Activated naive CD4-positive, alpha-beta T cell treated with anti-CD3 and anti-CD28 coated beads, Interleukin-2, amount 50 U/mL, for 16 hours (primary cell): ENCODE results near the gene KCNC1.

Source experiments
- DNase-seq: peaks from one replicate; pipeline ENCODE4 v3.0.0-alpha.2; 2020

The KCNC1 gene

GRCh38 chr11:17798253-17798652 is 63.7 kb downstream of the KCNC1 start:
- no peak for DNase-seq

- no peak for DNase-seq
Observed at GRCh38 chr11:17798716-17799115, 64.1 kb downstream of the KCNC1 start.

GRCh38 chr11:17799147-17799546 is 64.6 kb downstream of the KCNC1 start:
- no peak for DNase-seq

GRCh38 chr11:17801166-17801565 is 66.6 kb downstream of the KCNC1 start:
- no peak for DNase-seq

GRCh38 chr11:17802491-17802890 is 67.9 kb downstream of the KCNC1 start:
- DNase-seq, result no peak

- no peak for DNase-seq
Observed at GRCh38 chr11:17803754-17804334, 69.3 kb downstream of the KCNC1 start.

GRCh38 chr11:17805043-17805442 is 70.5 kb downstream of the KCNC1 start:
- DNase-seq, result no peak

GRCh38 chr11:17805873-17806272 is 71.3 kb downstream of the KCNC1 start:
- no peak for DNase-seq

- no peak for DNase-seq
Observed at GRCh38 chr11:17807034-17807433, 72.5 kb downstream of the KCNC1 start.

- no peak for DNase-seq
Observed at GRCh38 chr11:17810041-17810440, 75.5 kb downstream of the KCNC1 start.

GRCh38 chr11:17810746-17811145 is 76.2 kb downstream of the KCNC1 start:
- DNase-seq, result no peak

GRCh38 chr11:17811352-17811751 is 76.8 kb downstream of the KCNC1 start:
- DNase-seq, result no peak

GRCh38 chr11:17812091-17812864 is 77.7 kb downstream of the KCNC1 start:
- no peak for DNase-seq

- no peak for DNase-seq
Observed at GRCh38 chr11:17812865-17813187, 78.2 kb downstream of the KCNC1 start.

GRCh38 chr11:17813391-17814059 is 78.9 kb downstream of the KCNC1 start:
- no peak for DNase-seq

GRCh38 chr11:17814546-17814945 is 80.0 kb downstream of the KCNC1 start:
- no peak for DNase-seq

- no peak for DNase-seq
Observed at GRCh38 chr11:17816232-17816931, 81.8 kb downstream of the KCNC1 start.

- no peak for DNase-seq
Observed at GRCh38 chr11:17821648-17822400, 87.2 kb downstream of the KCNC1 start.

GRCh38 chr11:17822401-17822781 is 87.8 kb downstream of the KCNC1 start:
- DNase-seq, result no peak

GRCh38 chr11:17827006-17827405 is 92.4 kb downstream of the KCNC1 start:
- DNase-seq, result no peak

- no peak for DNase-seq
Observed at GRCh38 chr11:17828311-17828751, 93.8 kb downstream of the KCNC1 start.

GRCh38 chr11:17831228-17831627 is 96.6 kb downstream of the KCNC1 start:
- no peak for DNase-seq

- no peak for DNase-seq
Observed at GRCh38 chr11:17831883-17832282, 97.3 kb downstream of the KCNC1 start.
